ENCODE data around the gene SLC24A4.
"Not testable (repeated sequence)": the region's sequence is repeated elsewhere in the genome, so short reads cannot be mapped to it uniquely, and the experiment has no call there.

SLC24A4 gene

GRCh38 chr14:92372230-92372629, 49.3 kb downstream of the SLC24A4 start:
- no peak for DNase-seq (ENCODE audit: low spot score)

DNA sequence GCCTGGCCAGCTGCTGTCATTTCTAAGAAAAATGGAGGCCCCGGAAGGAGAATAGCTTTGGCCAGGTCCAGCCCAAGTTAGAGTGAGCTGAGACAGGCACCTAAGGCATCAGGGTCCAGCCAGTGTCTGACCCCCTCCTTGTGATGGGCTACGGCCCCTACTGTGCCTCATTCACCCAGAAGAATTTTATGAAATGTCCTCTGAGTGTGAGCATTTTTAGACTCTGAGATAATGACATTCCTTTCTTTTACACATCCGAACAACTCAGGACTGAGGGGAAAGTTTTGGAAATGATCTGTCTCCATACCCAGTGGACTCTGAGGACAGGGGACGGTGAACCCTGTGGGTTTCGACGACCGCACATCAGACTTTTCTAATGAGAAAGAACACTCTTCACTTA, 50.4 kb downstream of the SLC24A4 start:
- DNase-seq (ENCODE audit: low spot score): no peak

- DNase-seq (ENCODE audit: low spot score): no peak
Observed at GRCh38 chr14:92380131-92380530, 57.2 kb downstream of the SLC24A4 start.

- no peak for DNase-seq (ENCODE audit: low spot score)
Observed at GRCh38 chr14:92380582-92380981, 57.6 kb downstream of the SLC24A4 start.

GRCh38 chr14:92382677-92383076, 59.7 kb downstream of the SLC24A4 start:
- DNase-seq (ENCODE audit: low spot score): no peak

- DNase-seq (ENCODE audit: low spot score): no peak
Observed at GRCh38 chr14:92383805-92384204, 60.8 kb downstream of the SLC24A4 start.

- no peak for DNase-seq (ENCODE audit: low spot score)
Observed at GRCh38 chr14:92384461-92385133, 61.6 kb downstream of the SLC24A4 start.

- no peak for DNase-seq (ENCODE audit: low spot score)
Observed at GRCh38 chr14:92385561-92385960, 62.6 kb downstream of the SLC24A4 start.

GRCh38 chr14:92386165-92386564, 63.2 kb downstream of the SLC24A4 start:
- no peak for DNase-seq (ENCODE audit: low spot score)

- peak; percentile 40 for DNase-seq (ENCODE audit: low spot score)
Observed at GRCh38 chr14:92386637-92387036, 63.7 kb downstream of the SLC24A4 start.

DNA sequence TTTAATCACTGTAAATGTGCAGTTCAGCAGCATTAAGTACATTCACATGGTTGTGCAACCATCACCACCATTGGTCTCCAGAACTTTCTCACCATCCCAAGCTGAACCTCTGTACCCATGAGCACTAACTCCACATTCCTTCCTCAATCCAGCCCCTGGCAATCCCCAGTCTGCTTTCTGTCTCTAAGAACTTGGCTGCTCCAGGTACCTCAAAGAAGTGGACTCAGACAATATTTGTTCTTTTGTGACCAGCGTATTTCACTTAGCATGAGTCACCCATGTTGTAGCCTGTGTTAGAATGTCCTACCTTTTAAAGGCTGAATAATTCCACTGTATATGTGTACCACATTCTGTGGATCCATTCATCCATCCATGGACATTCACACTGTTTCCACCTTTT, 64.6 kb downstream of the SLC24A4 start:
- DNase-seq (ENCODE audit: low spot score): no peak

DNA sequence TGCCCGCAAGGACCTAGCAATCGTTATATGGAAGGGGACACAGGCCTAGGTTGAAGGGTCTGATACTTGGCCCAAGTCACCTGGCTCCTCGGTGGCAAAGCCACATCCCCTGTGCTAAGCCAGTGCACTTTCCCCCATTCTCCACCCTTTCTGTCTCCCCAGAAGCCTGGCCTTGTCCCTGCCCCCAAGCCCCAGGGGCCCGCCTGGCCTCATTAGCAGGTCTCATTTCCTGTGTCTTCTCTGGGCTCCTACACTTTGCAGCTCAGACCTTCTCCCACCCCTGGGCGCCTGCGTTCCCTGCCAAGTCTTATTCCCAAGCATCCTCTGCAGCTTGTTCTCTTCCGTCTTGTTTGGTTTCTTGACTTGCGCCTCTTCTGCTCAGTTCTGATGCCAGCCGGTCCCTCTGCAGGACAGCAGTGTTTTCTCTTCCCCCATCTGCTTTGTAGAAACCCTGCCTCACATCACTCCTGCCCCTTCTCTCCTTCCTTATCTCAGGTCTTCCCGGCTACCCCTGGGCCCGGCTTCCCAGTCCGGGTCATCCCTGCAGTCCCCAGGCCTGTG, 66.7 kb downstream of the SLC24A4 start:
- no peak for DNase-seq (ENCODE audit: low spot score)

- no peak for DNase-seq (ENCODE audit: low spot score)
Observed at GRCh38 chr14:92391726-92392125, 68.8 kb downstream of the SLC24A4 start.

DNA sequence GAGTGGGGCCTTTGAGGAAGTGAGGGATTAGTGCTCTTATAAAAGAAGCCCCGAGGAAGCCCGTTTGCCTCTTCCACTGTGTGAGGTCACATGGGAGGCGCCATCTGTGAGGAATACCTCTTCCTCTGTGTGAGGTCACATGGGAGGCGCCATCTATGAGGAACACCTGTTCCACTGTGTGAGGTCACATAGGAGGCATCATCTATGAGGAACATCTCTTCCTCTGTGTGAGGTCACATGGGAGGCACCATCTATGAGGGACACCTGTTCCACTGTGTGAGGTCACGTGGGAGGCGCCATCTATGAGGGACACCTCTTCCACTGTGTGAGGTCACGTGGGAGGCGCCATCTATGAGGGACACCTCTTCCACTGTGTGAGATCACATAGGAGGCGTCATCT, 69.7 kb downstream of the SLC24A4 start:
- DNase-seq (ENCODE audit: low spot score): no peak

GRCh38 chr14:92397150-92397952, 74.4 kb downstream of the SLC24A4 start:
- no peak for DNase-seq (ENCODE audit: low spot score)

DNA sequence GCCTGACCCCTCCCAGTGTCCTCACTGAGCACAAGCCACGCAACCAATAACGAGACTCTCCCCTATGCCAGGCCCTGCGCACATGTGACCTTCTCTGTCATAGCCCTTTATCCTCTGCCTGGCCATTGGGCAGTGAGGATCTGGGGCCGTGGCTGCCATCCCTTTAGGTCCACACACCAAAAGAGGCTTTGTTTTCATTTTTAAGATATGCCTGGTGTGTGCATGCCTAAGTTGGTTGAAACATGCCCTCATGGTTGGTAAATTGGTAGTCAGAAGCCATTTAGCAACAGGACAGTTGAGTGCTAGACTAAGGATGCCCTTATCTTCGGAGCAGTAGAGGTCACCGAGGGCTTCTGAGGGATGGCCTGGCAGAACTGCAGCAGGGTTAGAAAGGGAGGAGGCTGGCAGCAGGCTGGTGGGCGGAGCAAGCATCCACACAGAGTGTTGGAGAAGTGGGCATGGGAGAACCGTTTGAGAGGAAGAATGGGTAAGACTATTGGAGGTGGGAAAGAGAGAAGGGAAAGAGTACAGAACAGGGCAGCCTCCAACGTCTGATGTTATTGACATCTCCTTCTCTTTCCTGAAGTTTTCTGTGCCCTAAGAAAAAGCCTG, 75.1 kb downstream of the SLC24A4 start:
- DNase-seq (ENCODE audit: low spot score): no peak

GRCh38 chr14:92398888-92399636, 76.1 kb downstream of the SLC24A4 start:
- no peak for DNase-seq (ENCODE audit: low spot score)

GRCh38 chr14:92400579-92401444, 77.8 kb downstream of the SLC24A4 start:
- no peak for DNase-seq (ENCODE audit: low spot score)

DNA sequence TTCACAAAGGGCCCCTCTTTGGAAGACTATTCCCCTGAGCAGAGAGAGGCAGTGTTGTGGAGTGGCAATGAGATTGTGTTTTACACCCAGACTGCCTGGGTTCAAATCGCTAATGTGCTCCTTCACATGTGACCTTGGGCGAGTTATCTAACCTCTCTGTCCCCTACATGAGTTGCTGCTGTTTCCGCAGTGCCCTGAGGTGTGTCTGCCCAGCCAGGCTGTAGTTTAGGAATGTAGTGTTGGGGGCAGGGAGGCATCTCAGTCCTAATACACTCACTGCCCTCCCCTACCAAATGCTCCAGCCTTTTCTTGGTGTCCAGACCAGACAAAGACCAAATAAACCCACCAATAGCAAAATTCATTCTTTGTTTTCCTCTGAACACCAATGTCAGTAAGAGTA, 78.6 kb downstream of the SLC24A4 start:
- DNase-seq (ENCODE audit: low spot score): no peak

DNA sequence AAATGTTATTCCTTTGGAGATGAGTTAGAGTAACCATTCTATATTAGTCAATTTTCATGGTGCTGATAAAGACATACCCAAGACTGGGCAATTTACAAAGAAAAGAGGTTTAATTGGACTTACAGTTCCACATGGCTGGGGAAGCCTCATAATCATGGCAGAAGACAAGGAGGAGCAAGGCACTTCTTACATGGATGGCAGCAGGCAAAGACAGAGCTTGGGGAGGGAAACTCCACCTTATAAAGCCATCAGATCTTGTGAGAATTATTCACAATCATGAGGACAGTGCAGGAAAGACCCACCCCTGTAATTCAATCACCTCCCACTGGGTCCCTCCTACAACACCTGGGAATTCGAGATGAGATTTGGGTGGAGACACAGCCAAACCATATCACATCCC, 79.5 kb downstream of the SLC24A4 start:
- DNase-seq (ENCODE audit: low spot score): not testable (repeated sequence)

DNA sequence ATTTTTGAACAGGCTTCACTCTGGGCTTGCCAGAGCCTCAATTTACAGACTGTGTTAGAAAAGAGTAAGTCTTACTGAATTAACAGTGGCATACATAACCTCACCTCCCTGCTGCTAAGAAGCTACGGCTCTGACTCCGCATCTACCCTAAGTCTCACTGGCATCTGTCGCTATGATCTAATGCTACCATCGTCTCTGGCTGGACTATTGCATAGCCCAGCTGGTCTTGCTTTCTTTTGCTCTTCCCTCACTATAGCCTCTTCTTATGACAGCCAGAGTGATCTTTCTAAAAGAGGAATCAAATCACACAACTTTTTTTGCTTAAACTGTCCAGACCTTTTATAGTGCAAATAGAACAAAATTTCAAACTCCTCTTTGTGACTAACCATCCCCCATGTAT, 81.1 kb downstream of the SLC24A4 start:
- DNase-seq (ENCODE audit: low spot score): no peak

Data from HuH-7 (cell line).